H1 (cell line): Measurements from ENCODE around the gene PRKN. TPM values are rescaled to one million over a fixed set of nuclear protein-coding genes. Genes with fewer than 3 reads are reported as not detected.

ENCODE experiments used
- CTCF ChIA-PET: fragments of 300-600 bp; sonication (Branson Sonifier 250); formaldehyde crosslinking; loops from one replicate; lab custom pipeline; 2021; ENCODE audit not compliant: partially characterized antibody; lab: Charles Lee
- POLR2A ChIA-PET: fragments of 300-600 bp; sonication (Branson Sonifier 250); formaldehyde crosslinking; loops from one replicate; lab custom pipeline; 2021; ENCODE audit warnings: inconsistent platforms; ENCODE audit not compliant: partially characterized antibody; lab: Charles Lee
- DNase-seq, 2 experiments: peaks; one replicate each; pipeline versions ENCODE4 v3.0.0 to v3.0.0-alpha.2; 2010 to 2022; ENCODE audit warnings: low spot score in 2 of 2, low read depth in 1 of 2, mixed read lengths in 1 of 2
- FAIRE-seq: peaks from 2 replicates; lab custom pipeline; 2011; peaks lifted over from hg19 to GRCh38; lab: Jason Lieb, UNC
- H2AFZ ChIP-seq: 2 replicates; pipeline ENCODE4 v1.8.1; 2012; ENCODE audit warnings: low read length, inconsistent platforms
- H2AK5ac ChIP-seq: 2 replicates; pipeline ENCODE4 v1.6.1; 2013; ENCODE audit warnings: low read depth, low read length
- H2BK120ac ChIP-seq: replicated peaks from 2 replicates; pipeline ENCODE3; 2013; ENCODE audit warnings: low read depth, low read length, inconsistent platforms
- H2BK12ac ChIP-seq: 2 replicates; pipeline ENCODE4 v1.6.1; 2013; ENCODE audit warnings: low read depth, low read length
- H2BK15ac ChIP-seq: 2 replicates; pipeline ENCODE4 v1.6.1; 2013; ENCODE audit warnings: low read length
- H2BK20ac ChIP-seq: 2 replicates; pipeline ENCODE4 v1.6.1; 2013; ENCODE audit warnings: low read length
- H2BK5ac ChIP-seq: 2 replicates; pipeline ENCODE4 v1.6.1; 2013; ENCODE audit warnings: low read depth, low read length
- H3K14ac ChIP-seq: 2 replicates; pipeline ENCODE4 v1.6.1; 2013; ENCODE audit warnings: inconsistent platforms; ENCODE audit not compliant: insufficient read length
- H3K18ac ChIP-seq: 2 replicates; pipeline ENCODE4 v1.6.1; 2013; ENCODE audit warnings: low read length; ENCODE audit errors: extremely low read depth
- H3K23ac ChIP-seq: 2 replicates; pipeline ENCODE4 v1.6.1; 2013; ENCODE audit warnings: inconsistent platforms; ENCODE audit not compliant: insufficient read length
- H3K23me2 ChIP-seq: 2 replicates; pipeline ENCODE4 v1.6.1; 2013; ENCODE audit warnings: low read depth, low read length
- H3K27ac ChIP-seq: 2 replicates; pipeline ENCODE4 v1.6.1; 2011; ENCODE audit warnings: low read depth, low read length, inconsistent platforms
- H3K27me3 ChIP-seq, 4 experiments: replicated peaks in 1 of 4; 1 replicate in 1 of 4; 2 replicates in 3 of 4; pipeline versions ENCODE4 v1.6.1 to v1.8.1; 2011 to 2013; ENCODE audit warnings: low read length in 3 of 4, mild to moderate bottlenecking in 3 of 4, inconsistent platforms in 2 of 4, mixed read lengths in 2 of 4, moderate library complexity in 1 of 4; ENCODE audit not compliant: control insufficient read depth in 3 of 4, insufficient read depth in 3 of 4; ENCODE audit errors: extremely low read depth in 1 of 4
- H3K36me3 ChIP-seq, 4 experiments: 2 replicates each; pipeline versions ENCODE4 v1.6.1 to v1.8.1; 2011 to 2013; ENCODE audit warnings: mild to moderate bottlenecking in 4 of 4, low read length in 3 of 4, moderate library complexity in 2 of 4, control low read depth in 1 of 4, inconsistent platforms in 1 of 4; ENCODE audit not compliant: insufficient read depth in 4 of 4, control insufficient read depth in 2 of 4
- H3K4ac ChIP-seq: replicated peaks from 2 replicates; pipeline ENCODE3; 2013; ENCODE audit warnings: low read length, low read depth, mixed read lengths, inconsistent platforms; ENCODE audit not compliant: insufficient read length
- H3K4me1 ChIP-seq, 4 experiments: replicated peaks in 1 of 4; 1 replicate in 1 of 4; 2 replicates in 3 of 4; pipeline versions ENCODE4 v1.6.1 to v1.8.1; 2011 to 2013; ENCODE audit warnings: low read length in 3 of 4, inconsistent platforms in 2 of 4, mixed read lengths in 1 of 4; ENCODE audit not compliant: insufficient read depth in 4 of 4, control insufficient read depth in 3 of 4
- H3K4me2 ChIP-seq, 2 experiments: 2 replicates each; pipeline versions ENCODE4 v1.6.1 to v1.8.1; 2011 to 2013; ENCODE audit warnings: low read depth in 2 of 2, low read length in 2 of 2, control low read depth in 1 of 2, inconsistent platforms in 1 of 2, mild to moderate bottlenecking in 1 of 2; ENCODE audit not compliant: insufficient read depth in 1 of 2
- H3K4me3 ChIP-seq, 4 experiments: fragments of 200-600, 300-600 bp in 1 of 4; sonication (generic), shearing (Covaris generic), sonication (Bioruptor Twin) in 1 of 4; 2 replicates each; pipeline versions ENCODE4 v1.5.1 to v1.8.1; 2011 to 2016; ENCODE audit warnings: low read length in 4 of 4, low read depth in 3 of 4, control low read depth in 2 of 4, inconsistent platforms in 2 of 4, mild to moderate bottlenecking in 2 of 4, mixed read lengths in 1 of 4, moderate library complexity in 1 of 4; ENCODE audit not compliant: insufficient read depth in 2 of 4; ENCODE audit errors: extremely low read depth in 1 of 4
- H3K56ac ChIP-seq: replicated peaks from 2 replicates; pipeline ENCODE3; 2013; ENCODE audit warnings: low read depth, mild to moderate bottlenecking, mixed read lengths, low read length, inconsistent platforms; ENCODE audit not compliant: insufficient read length
- H3K79me1 ChIP-seq: 2 replicates; pipeline ENCODE4 v1.6.1; 2013; ENCODE audit warnings: low read depth, low read length, control low read depth
- H3K79me2 ChIP-seq, 2 experiments: 2 replicates each; pipeline versions ENCODE4 v1.6.1 to v1.8.1; 2012 to 2013; ENCODE audit warnings: low read length in 2 of 2, mild to moderate bottlenecking in 2 of 2, inconsistent platforms in 1 of 2; ENCODE audit not compliant: insufficient read depth in 2 of 2, control insufficient read depth in 1 of 2
- H3K9ac ChIP-seq, 4 experiments: replicated peaks in 1 of 4; 1 replicate in 1 of 4; 2 replicates in 3 of 4; pipeline versions ENCODE4 v1.6.1 to v1.8.1; 2011 to 2013; ENCODE audit warnings: low read depth in 3 of 4, low read length in 3 of 4, control low read depth in 2 of 4, mild to moderate bottlenecking in 2 of 4, moderate library complexity in 2 of 4, inconsistent platforms in 1 of 4; ENCODE audit errors: extremely low read depth in 1 of 4
- H3K9me3 ChIP-seq, 2 experiments: 2 replicates each; pipeline versions ENCODE4 v1.6.1 to v1.8.1; 2012 to 2013; ENCODE audit warnings: mild to moderate bottlenecking in 2 of 2, moderate library complexity in 2 of 2, control low read depth in 1 of 2, inconsistent platforms in 1 of 2, low read depth in 1 of 2, low read length in 1 of 2, mixed read lengths in 1 of 2; ENCODE audit not compliant: insufficient read depth in 2 of 2
- H4K20me1 ChIP-seq, 2 experiments: replicated peaks in 1 of 2; 2 replicates each; pipeline versions ENCODE3 to v1.8.1; 2011 to 2013; ENCODE audit warnings: inconsistent platforms in 2 of 2, low read length in 2 of 2, mild to moderate bottlenecking in 1 of 2; ENCODE audit not compliant: insufficient read depth in 2 of 2, control insufficient read depth in 1 of 2
- H4K5ac ChIP-seq: 2 replicates; pipeline ENCODE4 v1.6.1; 2013; ENCODE audit warnings: low read length, low read depth, mixed read lengths, inconsistent platforms; ENCODE audit not compliant: insufficient read length
- H4K8ac ChIP-seq: 2 replicates; pipeline ENCODE4 v1.8.0; 2013; ENCODE audit warnings: mild to moderate bottlenecking, moderate library complexity, low read length, inconsistent platforms; ENCODE audit not compliant: insufficient read depth; ENCODE audit errors: extremely low read depth
- H4K91ac ChIP-seq: replicated peaks from 2 replicates; pipeline ENCODE3; 2013; ENCODE audit warnings: low read length, mixed read lengths, inconsistent platforms; ENCODE audit not compliant: insufficient read length
- CBX8 ChIP-seq: fragments of 300-800, 300-1000 bp; sonication (generic); IDR thresholded peaks from 2 replicates; pipeline ENCODE4 v1.7.1; 2016; ENCODE audit warnings: low read depth, low read length, borderline replicate concordance
- CTBP2 ChIP-seq: IDR thresholded peaks from 2 replicates; pipeline ENCODE4 v1.7.0; 2011; ENCODE audit warnings: borderline replicate concordance, mild to moderate bottlenecking, moderate library complexity, mixed read lengths, low read length; ENCODE audit not compliant: insufficient read depth, insufficient read length
- MAX ChIP-seq: IDR thresholded peaks from 2 replicates; pipeline ENCODE4 v1.6.1; 2012; ENCODE audit warnings: inconsistent platforms
- RAD21 ChIP-seq, 2 experiments: IDR thresholded peaks in 1 of 2; conservative IDR thresholded peaks in 1 of 2; 2 replicates each; pipeline ENCODE4 v1.6.1; 2011; ENCODE audit warnings: low read depth in 2 of 2, low read length in 2 of 2, improper control_type of control experiment in 1 of 2, inconsistent platforms in 1 of 2, mild to moderate bottlenecking in 1 of 2, moderate library complexity in 1 of 2
- RXRA ChIP-seq: IDR thresholded peaks from 2 replicates; pipeline ENCODE4 v1.6.1; 2011; ENCODE audit warnings: low read depth, mild to moderate bottlenecking, low read length, moderate library complexity; ENCODE audit not compliant: insufficient read depth
- SP4 ChIP-seq: IDR thresholded peaks from 2 replicates; pipeline ENCODE4 v1.6.1; 2012; ENCODE audit warnings: low read length, inconsistent platforms
- TAF7 ChIP-seq: optimal IDR thresholded peaks from 2 replicates; pipeline ENCODE3; 2011; ENCODE audit warnings: low read depth, mild to moderate bottlenecking, inconsistent platforms, low read length, moderate library complexity, borderline replicate concordance
- WGBS, 2 experiments: shearing (Covaris generic) in 1 of 2; methylation state at CpG; one replicate each; pipeline versions ENCODE4 v1.1.6 to v1.1.7; 2013 to 2015; ENCODE audit warnings: low lambda C conversion rate in 2 of 2, mixed read lengths in 2 of 2, inconsistent platforms in 1 of 2, low coverage in 1 of 2, missing lambda C conversion rate in 1 of 2; ENCODE audit not compliant: insufficient replicate concordance in 2 of 2, insufficient coverage in 1 of 2, insufficient read length in 1 of 2; ENCODE audit errors: extremely low coverage in 1 of 2, missing lambda C conversion rate in 1 of 2; 5-methylcytosine and 5-hydroxymethylcytosine counted together
- polyA plus RNA-seq, 7 experiments: library from polyadenylated mRNA; depleted of rRNA in 3 of 7; stranded (reverse) in 5 of 7; unstranded in 2 of 7; fragments of >200 nt in 5 of 7; fragments of 200-250 nt in 2 of 7; gene quantifications; 1 replicate in 5 of 7; 2 replicates in 1 of 7; 4 replicates in 1 of 7; pipeline versions ENCODE4 v1.2.1 to v1.2.3, GENCODE V29; 2011 to 2013; ENCODE audit warnings: missing spikeins in 2 of 7, mixed read lengths in 2 of 7
- total RNA-seq: library from RNA; stranded (reverse); fragmentation: NEBNext Ultra II Directional; extraction: Animal tissue kit (Norgen Biotek cat#: 25700); gene quantifications from 2 replicates; pipeline ENCODE4 v1.2.1, GENCODE V29; 2021

The PRKN gene
- total and polyA plus RNA-seq, 2 of the 8 experiments (the other 6 are each of a cell fraction or from before 2014, with no cell fraction given): 0.13 to 0.29 TPM

GRCh38 chr6:161844804-161845203, 882.8 kb downstream of the PRKN start:
- TF ChIP-seq TAF7: no peak
- TF ChIP-seq SP4: no peak
- no peak for TF ChIP-seq CTBP2
- TF ChIP-seq CBX8: no peak
- TF ChIP-seq RAD21 (IDR thresholded peaks at IDR 0.05 in 1 of 2, conservative IDR thresholded peaks at IDR 0.05 in 1 of 2; ENCODE audit: low read depth in 2 of 2, low read length in 2 of 2): no peak
- no peak for TF ChIP-seq MAX
- TF ChIP-seq RXRA: no peak
- no peak overlapping the region for H3K9ac ChIP-seq

More at GRCh38 chr6:161844804-161845203, 882.8 kb downstream of the PRKN start:
- FAIRE-seq (no peak), DNase-seq (no peak)
- no peak overlapping the region for H2BK120ac ChIP-seq
- H3K4me2 ChIP-seq: no peak overlapping the region
- no peaks in the 10 kb centered on the region for H3K27me3 ChIP-seq
- no peak overlapping the region for H3K56ac ChIP-seq
- H3K27ac ChIP-seq: no peak overlapping the region
- H3K18ac ChIP-seq: no peak overlapping the region
- no peak overlapping the region for H2BK15ac ChIP-seq
- no peak overlapping the region for H3K23ac ChIP-seq
- no peak overlapping the region for H2BK12ac ChIP-seq
- no peaks in the 10 kb centered on the region for H3K36me3 ChIP-seq
- H3K4me3 ChIP-seq: no peak overlapping the region
- H3K9me3 ChIP-seq: no peaks in the 10 kb centered on the region
- no peaks in the 10 kb centered on the region for H3K4me1 ChIP-seq
- H4K5ac ChIP-seq: no peak overlapping the region
- H4K91ac ChIP-seq: no peak overlapping the region
- no peak overlapping the region for H3K4ac ChIP-seq
- H2BK5ac ChIP-seq: no peak overlapping the region
- H2AK5ac ChIP-seq: no peak overlapping the region
- no peak overlapping the region for H3K14ac ChIP-seq
- H3K79me2 ChIP-seq: no peaks in the 10 kb centered on the region
- no peak overlapping the region for H4K8ac ChIP-seq
- ChIA-PET CTCF (interaction anchor here (0.9 to 1.6 kb wide), 5 partner anchors 8 to 227 kb away, joined by 3 to 5 read pairs (median 3); no protein-coding TSS in a partner anchor), POLR2A (interaction anchor here (1.2 kb wide), 1 partner anchor 386 kb away, joined by 3 read pairs; no protein-coding TSS in a partner anchor)
- H3K23me2 ChIP-seq: no peaks in the 10 kb centered on the region
- no peaks in the 10 kb centered on the region for H3K79me1 ChIP-seq
- no peaks in the 10 kb centered on the region for H4K20me1 ChIP-seq
- WGBS, 2 experiments: 76% methylated on average over 4 of the region's 4 CpGs; no CpG with 5 or more reads in 1 of the 2 experiments
- no peak overlapping the region for H2AFZ ChIP-seq
- no peak overlapping the region for H2BK20ac ChIP-seq
